ENCODE measurements around the gene ZNF423. TPM values are rescaled to one million over a fixed set of nuclear protein-coding genes. Genes with fewer than 3 reads are reported as not detected.
A peak's percentile ranks its signal among the peaks of the same experiment; 100 is the strongest.
"Not testable (repeated sequence)": the region's sequence is repeated elsewhere in the genome, so short reads cannot be mapped to it uniquely, and the experiment has no call there.

Gene ZNF423
- 34.5 TPM for polyA plus RNA-seq (ENCODE audit: insufficient read length)

- DNase-seq = no peak
These were observed at the start of gene ZNF423 for GRCh38 chr16:49855822-49856671. Gene ZNF423, minus strand, starts transcription at chr16:49856112. Its CDS starts 338 bp downstream, at chr16:49855774.

GRCh38 chr16:49904348-49905062, 48.6 kb upstream of the ZNF423 start:
- DNase-seq = no peak

- no peak for DNase-seq
These were observed 47.0 kb upstream of the ZNF423 start for GRCh38 chr16:49902908-49903307.

DNA sequence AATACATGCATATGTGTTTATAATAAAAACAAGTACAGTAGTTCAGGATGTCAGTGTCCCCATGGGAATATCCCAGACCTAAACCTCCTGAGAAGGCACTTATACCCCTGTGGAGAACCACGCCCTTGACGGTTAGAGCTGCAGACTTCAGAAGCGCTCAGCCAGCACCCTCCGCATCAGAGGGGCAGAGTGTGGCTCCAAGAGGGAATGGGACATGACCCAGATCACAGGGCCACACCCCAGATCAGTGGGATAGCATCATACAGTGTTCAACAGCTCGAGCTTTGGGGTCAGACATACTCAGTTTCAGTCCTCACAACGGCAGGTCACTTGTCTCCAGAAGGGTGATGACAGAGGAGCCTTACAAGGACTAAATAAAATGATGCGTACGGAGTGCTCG, 45.8 kb upstream of the ZNF423 start:
- DNase-seq = no peak

- DNase-seq = no peak
These were observed 45.0 kb upstream of the ZNF423 start for GRCh38 chr16:49900875-49901274.

GRCh38 chr16:49899991-49900695, 44.2 kb upstream of the ZNF423 start:
- DNase-seq = no peak

DNA sequence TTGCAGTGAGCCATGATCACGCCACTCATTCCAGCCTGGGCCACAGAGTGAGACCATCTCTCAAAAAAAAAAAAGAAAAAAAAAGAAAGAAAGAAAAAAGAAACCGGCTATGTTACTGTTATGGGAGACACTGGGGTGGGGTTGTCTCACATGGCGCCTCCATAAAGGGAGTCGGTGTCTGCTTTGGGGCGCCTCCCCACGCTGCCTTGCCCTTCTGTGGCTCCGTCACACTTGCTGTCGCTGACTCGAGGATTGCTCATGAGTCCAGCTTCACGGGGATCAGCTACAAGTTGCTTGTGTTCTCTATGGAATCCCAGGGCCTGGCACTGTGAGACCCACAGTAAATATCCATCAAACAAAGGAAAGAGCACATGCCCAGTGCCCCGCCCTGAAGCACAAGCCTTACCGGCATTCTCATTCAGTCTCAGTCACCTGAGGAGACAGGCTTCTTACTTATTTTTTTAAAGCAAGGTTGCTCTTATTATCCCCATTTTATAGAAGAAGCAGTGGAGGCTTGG, 40.6 kb upstream of the ZNF423 start:
- DNase-seq = no peak

- no peak for DNase-seq
These were observed 35.0 kb upstream of the ZNF423 start for GRCh38 chr16:49890876-49891275.

- DNase-seq = no peak
These were observed 33.9 kb upstream of the ZNF423 start for GRCh38 chr16:49889725-49890397.

DNA sequence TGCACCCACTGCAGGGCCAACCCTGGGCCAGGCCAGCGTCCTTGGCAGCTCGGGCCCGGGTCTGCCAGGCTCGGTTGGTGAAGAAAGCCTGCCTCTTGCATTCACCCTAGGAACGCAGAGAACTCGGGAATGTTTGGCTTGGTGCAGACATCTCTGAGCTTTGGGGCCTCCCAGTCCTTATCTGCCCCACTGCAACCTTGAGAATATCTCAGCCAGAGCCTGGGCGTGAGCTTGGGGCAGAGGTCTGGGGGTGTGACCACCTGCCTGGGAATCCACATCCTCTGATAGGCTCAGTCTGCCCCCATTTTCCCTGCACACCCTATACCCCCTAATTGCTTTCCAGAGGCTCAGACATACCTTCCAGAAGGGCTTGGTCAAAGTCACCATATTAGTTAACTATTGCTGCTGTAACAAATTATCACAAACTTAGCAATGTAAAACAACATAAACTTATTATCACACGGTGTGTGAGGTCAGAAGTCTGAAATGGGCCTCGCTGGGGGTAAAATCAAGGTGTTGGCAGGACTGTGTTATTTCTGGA, 30.7 kb upstream of the ZNF423 start:
- no peak for DNase-seq

DNA sequence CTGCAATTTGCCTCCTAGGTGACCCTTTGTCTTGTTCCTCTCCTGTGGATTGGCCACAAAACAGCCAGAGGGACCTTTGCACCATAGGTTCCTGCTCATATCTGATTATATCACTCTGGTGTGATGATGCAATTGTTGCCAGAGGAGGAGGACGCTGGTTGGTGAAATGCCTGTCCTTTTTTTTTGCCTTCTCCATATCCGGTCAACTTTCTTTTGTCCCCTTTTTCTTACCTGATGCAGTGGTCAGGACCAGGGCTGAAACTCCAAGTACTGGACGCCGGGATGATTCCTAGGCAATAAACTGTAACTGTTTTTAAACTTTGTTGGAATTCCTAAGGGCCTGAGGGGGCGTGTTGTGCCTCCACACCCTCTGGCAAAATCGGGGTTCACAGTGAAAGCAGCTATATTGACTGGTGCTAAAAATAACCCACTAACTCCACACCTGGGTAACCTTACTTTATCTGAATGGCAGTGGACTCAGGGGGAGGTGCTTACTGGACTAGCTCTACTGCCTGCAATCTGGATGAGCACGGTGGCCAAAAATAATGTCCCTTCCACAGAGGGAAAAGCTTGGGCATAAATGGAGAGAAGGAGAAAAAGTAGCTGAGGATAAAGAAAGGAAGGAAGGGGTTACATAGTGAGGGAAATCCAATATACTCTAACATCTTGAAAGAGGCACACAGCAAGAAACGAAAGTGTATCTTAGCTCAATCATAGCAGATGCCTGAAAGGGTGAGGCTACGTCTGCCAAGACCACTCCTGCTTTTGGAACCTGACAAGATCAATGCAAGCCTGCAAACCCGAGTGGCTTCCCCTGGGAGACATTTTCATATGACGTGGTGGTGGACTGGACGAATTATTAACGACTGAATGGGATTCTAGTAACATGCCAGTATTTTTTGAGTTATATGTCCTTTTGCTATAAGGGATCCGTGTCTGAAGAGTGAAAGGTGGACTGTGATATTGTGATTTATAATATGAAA, 28.4 kb upstream of the ZNF423 start:
- DNase-seq = no peak

- DNase-seq = no peak
These were observed 27.4 kb upstream of the ZNF423 start for GRCh38 chr16:49883076-49884014.

GRCh38 chr16:49881890-49882289, 26.0 kb upstream of the ZNF423 start:
- no peak for DNase-seq

DNA sequence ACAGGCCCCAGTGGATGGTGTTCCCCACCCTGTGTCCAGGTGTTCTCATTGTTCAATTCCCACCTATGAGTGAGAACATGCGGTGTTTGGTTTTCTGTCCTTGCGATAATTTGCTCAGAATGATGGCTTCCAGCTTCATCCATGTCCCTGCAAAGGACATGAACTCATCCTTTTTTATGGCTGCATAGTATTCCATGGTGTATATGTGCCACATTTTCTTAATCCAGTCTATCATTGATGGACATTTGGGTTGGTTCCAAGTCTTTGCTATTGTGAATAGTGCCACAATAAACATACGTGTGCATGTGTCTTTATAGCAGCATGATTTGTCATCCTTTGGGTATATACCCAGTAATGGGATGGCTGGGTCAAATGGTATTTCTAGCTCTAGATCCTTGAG, 22.6 kb upstream of the ZNF423 start:
- DNase-seq = not testable (repeated sequence)

DNA sequence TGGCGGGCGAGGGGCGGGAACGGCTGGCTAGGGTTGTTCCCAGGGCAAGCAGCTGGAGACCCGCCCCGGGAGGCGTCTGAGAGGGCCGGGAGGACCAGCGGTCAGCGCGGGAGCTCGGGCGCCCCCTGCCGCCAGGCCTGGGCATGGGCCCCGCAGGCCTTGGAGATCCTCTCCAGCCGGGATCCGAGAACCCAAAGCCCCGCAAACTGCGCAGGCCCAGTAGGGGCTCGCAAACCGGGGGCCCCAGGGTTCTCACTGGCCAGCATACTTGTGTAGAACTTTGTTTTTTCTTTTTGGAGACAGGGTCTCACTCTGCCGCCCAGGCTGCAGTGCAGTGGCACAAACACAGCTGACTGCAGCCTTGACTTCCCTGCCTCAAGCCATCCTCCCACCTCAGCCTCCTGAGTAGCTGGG, 20.8 kb upstream of the ZNF423 start:
- peak; percentile 49 for DNase-seq

- DNase-seq = no peak
These were observed 20.1 kb upstream of the ZNF423 start for GRCh38 chr16:49875806-49876715.

GRCh38 chr16:49874613-49875237, 18.8 kb upstream of the ZNF423 start:
- DNase-seq = no peak

DNA sequence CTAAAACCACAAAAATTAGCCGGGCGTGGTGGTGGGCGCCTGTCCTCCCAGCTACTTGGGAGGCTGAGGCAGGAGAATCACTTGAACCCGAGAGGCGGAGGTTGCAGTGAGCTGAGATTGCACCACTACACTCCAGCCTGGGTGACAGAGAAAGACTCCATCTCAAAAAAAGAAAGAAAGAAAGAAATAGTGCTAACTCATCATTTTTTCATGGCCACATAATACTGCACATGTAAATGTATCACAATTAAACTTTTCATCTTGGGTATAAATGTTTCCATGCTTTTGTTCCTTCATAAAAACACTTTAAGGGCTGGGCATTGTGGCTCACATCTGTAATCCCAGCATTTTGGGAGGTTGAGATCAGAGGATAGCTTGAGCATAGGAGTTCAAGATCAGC, 15.9 kb upstream of the ZNF423 start:
- not testable (repeated sequence) for DNase-seq

All from hindlimb muscle (tissue), 1 donor.